GM23248 (cell line): ENCODE measurements around the gene ACP6.

Experiments
- EZH2 ChIP-seq: fragments of 200-600 bp; sonication (generic); IDR thresholded peaks from 2 replicates; pipeline ENCODE4 v1.6.1; 2018; ENCODE audit warnings: antibody characterized with exemption, mild to moderate bottlenecking; ENCODE audit not compliant: insufficient read depth, poor library complexity, severe bottlenecking
- EZH2phosphoT487 ChIP-seq: fragments of 200-600 bp; sonication (generic); IDR thresholded peaks from 2 replicates; pipeline ENCODE4 v1.6.1; 2018; ENCODE audit warnings: antibody characterized with exemption, moderate library complexity, mild to moderate bottlenecking, low read depth; ENCODE audit not compliant: insufficient read depth

- TF ChIP-seq EZH2 (no peak), EZH2phosphoT487 (no peak)
Measured at GRCh38 chr1:147699686-147700041, 29.3 kb upstream of the ACP6 start.
